WTC11 (cell line): ENCODE data around the gene CHRM4. TPM values are rescaled to one million over a fixed set of nuclear protein-coding genes. Genes with fewer than 3 reads are reported as not detected.

Experiments used
- ATAC-seq: fragments of 200-7000 bp; cut with Tn5 transposase; 2 replicates; pipeline ENCODE4 v1.10.0; 2021; ENCODE audit warnings: mild to moderate bottlenecking, moderate library complexity
- CTCF ChIA-PET: fragments of 300-600 bp; sonication (Branson Sonifier 250); formaldehyde crosslinking; loops from one replicate; lab custom pipeline; 2021; ENCODE audit warnings: antibody characterized with exemption; lab: Charles Lee
- POLR2A ChIA-PET: fragments of 350-600 bp; sonication (Branson Sonifier 250); formaldehyde crosslinking; loops from one replicate; lab custom pipeline; 2021; ENCODE audit warnings: antibody characterized with exemption; lab: Charles Lee
- DNase-seq: peaks from one replicate; pipeline ENCODE4 v3.0.0; 2021; ENCODE audit warnings: low spot score
- H3K27ac Mint-ChIP-seq: 2 replicates; pipeline ENCODE4 v1.8.0; 2021; ENCODE audit warnings: mixed read lengths
- H3K27me3 Mint-ChIP-seq: 2 replicates; pipeline ENCODE4 v1.8.0; 2021; ENCODE audit warnings: low read depth, mild to moderate bottlenecking, moderate library complexity, mixed read lengths
- H3K36me3 Mint-ChIP-seq: 2 replicates; pipeline ENCODE4 v1.8.0; 2021; ENCODE audit warnings: mixed read lengths
- H3K4me1 Mint-ChIP-seq: 2 replicates; pipeline ENCODE4 v1.8.0; 2022; ENCODE audit warnings: mixed read lengths
- H3K4me3 Mint-ChIP-seq: 2 replicates; pipeline ENCODE4 v1.8.0; 2021; ENCODE audit warnings: mild to moderate bottlenecking, moderate library complexity, mixed read lengths
- H3K9me3 Mint-ChIP-seq: 2 replicates; pipeline ENCODE4 v1.8.0; 2021; ENCODE audit warnings: mixed read lengths
- CDX4 ChIP-seq: fragments of 250-450 bp; sonication (Bioruptor Pico); IDR thresholded peaks from 2 replicates; pipeline ENCODE4 v1.9.0; 2021; ENCODE audit warnings: moderate library complexity, mild to moderate bottlenecking, inconsistent platforms, borderline replicate concordance
- E2F5 ChIP-seq: sonication (generic); formaldehyde crosslinking; IDR thresholded peaks from 2 replicates; pipeline ENCODE4 v1.8.1; 2022; ENCODE audit warnings: mild to moderate bottlenecking, moderate library complexity, missing genetic modification reagents
- GTF2I ChIP-seq: fragments of 250-450 bp; sonication (Bioruptor Pico); conservative IDR thresholded peaks from 2 replicates; pipeline ENCODE4 v1.4.0; 2021; ENCODE audit warnings: mild to moderate bottlenecking
- HMGA2 ChIP-seq: fragments of 250-450 bp; sonication (Bioruptor Pico); IDR thresholded peaks from 2 replicates; pipeline ENCODE4 v1.4.0; 2021; ENCODE audit warnings: mild to moderate bottlenecking, moderate library complexity
- NR2C2 ChIP-seq: sonication (generic); formaldehyde crosslinking; IDR thresholded peaks from 2 replicates; pipeline ENCODE4 v1.8.0; 2022; ENCODE audit warnings: mild to moderate bottlenecking, missing genetic modification reagents
- PRDM15 ChIP-seq: sonication (generic); formaldehyde crosslinking; IDR thresholded peaks from 2 replicates; pipeline ENCODE4 v1.8.0; 2022; ENCODE audit warnings: missing genetic modification reagents
- RORB ChIP-seq: fragments of 250-450 bp; sonication (Bioruptor Pico); IDR thresholded peaks from 2 replicates; pipeline ENCODE4 v1.9.0; 2021; ENCODE audit warnings: mild to moderate bottlenecking
- SOX15 ChIP-seq: fragments of 250-450 bp; sonication (Bioruptor Pico); IDR thresholded peaks from 2 replicates; pipeline ENCODE4 v1.9.0; 2021; ENCODE audit warnings: mild to moderate bottlenecking
- TEAD1 ChIP-seq: sonication (generic); formaldehyde crosslinking; IDR thresholded peaks from 2 replicates; pipeline ENCODE4 v1.8.0; 2022; ENCODE audit warnings: mild to moderate bottlenecking, missing genetic modification reagents
- TP53 ChIP-seq: sonication (generic); formaldehyde crosslinking; IDR thresholded peaks from 2 replicates; pipeline ENCODE4 v1.8.1; 2023; ENCODE audit warnings: mild to moderate bottlenecking, missing genetic modification reagents
- ZBTB21 ChIP-seq: sonication (generic); formaldehyde crosslinking; IDR thresholded peaks from 2 replicates; pipeline ENCODE4 v1.8.1; 2023; ENCODE audit warnings: mild to moderate bottlenecking, missing genetic modification reagents, borderline replicate concordance
- ZNF416 ChIP-seq: fragments of 250-450 bp; sonication (Bioruptor Pico); IDR thresholded peaks from 2 replicates; pipeline ENCODE4 v1.9.0; 2021; ENCODE audit warnings: mild to moderate bottlenecking, inconsistent platforms
- ZNF423 ChIP-seq: fragments of 250-450 bp; sonication (Bioruptor Pico); IDR thresholded peaks from 2 replicates; pipeline ENCODE4 v2.1.2; 2022; ENCODE audit warnings: mild to moderate bottlenecking, moderate library complexity
- ZNF532 ChIP-seq: fragments of 250-450 bp; sonication (Bioruptor Pico); IDR thresholded peaks from 2 replicates; pipeline ENCODE4 v1.9.0; 2021; ENCODE audit warnings: mild to moderate bottlenecking, borderline replicate concordance
- ZNF671 ChIP-seq: fragments of 250-450 bp; sonication (Bioruptor Pico); IDR thresholded peaks from 2 replicates; pipeline ENCODE4 v1.8.0; 2021; ENCODE audit warnings: mild to moderate bottlenecking
- total RNA-seq: library from RNA; stranded (reverse); gene quantifications from 3 replicates; pipeline ENCODE4 v1.2.3, GENCODE V29; 2021

The CHRM4 gene
- total RNA-seq, 1 experiment from 2014 or later, result 0.85 TPM

GRCh38 chr11:46421257-46421880 lies 29.8 kb upstream of the CHRM4 start:
- Mint-ChIP-seq H3K4me1 (peaks cover 7% of the 10 kb centered on the region), H3K4me3 (no peak overlapping the region), H3K27me3 (no peaks in the 10 kb centered on the region), H3K27ac (no peak overlapping the region), H3K9me3 (no peaks in the 10 kb centered on the region), H3K36me3 (peaks cover 4% of the 10 kb centered on the region; the same call in 1 of the 2 replicates)
- DNase-seq (no peak), ATAC-seq (no peak)
- no peak for TF ChIP-seq ZNF532 (CRISPR knock-in tag)
- no peak for TF ChIP-seq TP53 (CRISPR knock-in tag)
- TF ChIP-seq ZNF416 (CRISPR knock-in tag), result no peak
- TF ChIP-seq RORB (CRISPR knock-in tag), result no peak
- TF ChIP-seq CDX4 (CRISPR knock-in tag), result no peak
- TF ChIP-seq ZBTB21, result no peak
- TF ChIP-seq HMGA2, result no peak
- TF ChIP-seq ZNF671 (CRISPR knock-in tag), result no peak
- TF ChIP-seq E2F5 (CRISPR knock-in tag), result no peak
- TF ChIP-seq NR2C2 (CRISPR knock-in tag), result no peak
- CTCF ChIA-PET, result interaction anchor here (1.5 to 1.8 kb wide), 3 partner anchors 11 to 108 kb away, joined by 4 to 6 read pairs (median 5); no protein-coding TSS in a partner anchor
- POLR2A ChIA-PET, result no interaction called here

- TF ChIP-seq GTF2I (CRISPR knock-in tag) (no peak), ZNF423 (CRISPR knock-in tag) (no peak), TEAD1 (CRISPR knock-in tag) (no peak), PRDM15 (CRISPR knock-in tag) (no peak), ZBTB21 (no peak), SOX15 (CRISPR knock-in tag) (no peak)
- POLR2A ChIA-PET, result no interaction called here
- Mint-ChIP-seq H3K4me3 (no peak overlapping the region), H3K9me3 (no peaks in the 10 kb centered on the region), H3K27ac (no peak overlapping the region), H3K27me3 (no peaks in the 10 kb centered on the region), H3K4me1 (peaks cover 6% of the 10 kb centered on the region), H3K36me3 (peaks cover 4% of the 10 kb centered on the region; the same call in 1 of the 2 replicates)
- CTCF ChIA-PET, result interaction anchor here (1.5 to 1.8 kb wide), 3 partner anchors 10 to 109 kb away, joined by 4 to 6 read pairs (median 5); no protein-coding TSS in a partner anchor
- DNase-seq, result no peak
- ATAC-seq, result no peak
These were observed 28.9 kb upstream of the CHRM4 start for GRCh38 chr11:46420513-46420912.
